GM06990 (cell line): Measurements from ENCODE around the gene FUS.

ENCODE experiments used
- DNase-seq: peaks from one replicate; pipeline ENCODE4 v3.0.0-alpha.2; 2011; ENCODE audit not compliant: insufficient read length; ENCODE audit errors: extremely low read depth
- H3K27me3 ChIP-seq: replicated peaks from 2 replicates; pipeline ENCODE4 v1.6.0; 2011; ENCODE audit warnings: low read length; ENCODE audit not compliant: control insufficient read depth, insufficient read depth
- H3K36me3 ChIP-seq: 2 replicates; pipeline ENCODE4 v1.5.1; 2011; ENCODE audit warnings: low read length; ENCODE audit not compliant: control insufficient read depth, insufficient read depth
- H3K4me3 ChIP-seq: replicated peaks from 2 replicates; pipeline ENCODE4 v1.5.1; 2011; ENCODE audit warnings: low read depth, mild to moderate bottlenecking, control low read depth, low read length
- CTCF ChIP-seq: IDR thresholded peaks from 2 replicates; pipeline ENCODE4 v1.5.1; 2011; ENCODE audit warnings: low read length, control low read depth, mild to moderate bottlenecking, inconsistent platforms; ENCODE audit not compliant: insufficient read depth, poor library complexity, severe bottlenecking

FUS gene

GRCh38 chr16:31229501-31229900, 49.6 kb downstream of the FUS start:
- no peak for DNase-seq
- Histone ChIP-seq H3K36me3 (no peaks in the 10 kb centered on the region), H3K27me3 (no peaks in the 10 kb centered on the region; the same call in 1 of the 2 replicates), H3K4me3 (no peak overlapping the region)
- no peak for TF ChIP-seq CTCF

- TF ChIP-seq CTCF: no peak
- H3K36me3 ChIP-seq: no peaks in the 10 kb centered on the region
- no peak overlapping the region for H3K4me3 ChIP-seq
Measured at GRCh38 chr16:31238041-31238440, 58.1 kb downstream of the FUS start.

More at GRCh38 chr16:31238041-31238440, 58.1 kb downstream of the FUS start:
- DNase-seq: no peak
- no peaks in the 10 kb centered on the region for H3K27me3 ChIP-seq
